Parathyroid adenoma (tissue), 2 donors: ENCODE data around the gene RBBP8NL.

Experiments used
- H2AFZ ChIP-seq: fragments of 300-600 bp; sonication (generic); one replicate; pipeline ENCODE4 v1.7.0; 2017; ENCODE audit warnings: antibody characterized with exemption, mild to moderate bottlenecking
- H3K27ac ChIP-seq: fragments of 300-600 bp; sonication (generic); one replicate; pipeline ENCODE4 v1.7.0; 2017
- H3K27me3 ChIP-seq: fragments of 300-600 bp; sonication (generic); one replicate; pipeline ENCODE4 v1.7.0; 2017; ENCODE audit warnings: low read length; ENCODE audit not compliant: control insufficient read depth, insufficient read depth
- H3K36me3 ChIP-seq: fragments of 300-600 bp; sonication (generic); one replicate; pipeline ENCODE4 v1.7.0; 2017; ENCODE audit warnings: low read length; ENCODE audit not compliant: control insufficient read depth, insufficient read depth
- H3K4me1 ChIP-seq: fragments of 300-600 bp; sonication (generic); one replicate; pipeline ENCODE4 v1.7.0; 2017; ENCODE audit warnings: control low read depth
- H3K4me2 ChIP-seq: fragments of 300-600 bp; sonication (generic); one replicate; pipeline ENCODE4 v1.7.0; 2017; ENCODE audit warnings: low read length
- H3K4me3 ChIP-seq: fragments of 300-600 bp; sonication (generic); one replicate; pipeline ENCODE4 v1.7.0; 2017; ENCODE audit warnings: low read depth, low read length
- H3K79me2 ChIP-seq: fragments of 300-600 bp; sonication (generic); one replicate; pipeline ENCODE4 v1.7.0; 2017; ENCODE audit warnings: control low read depth
- H3K9ac ChIP-seq: fragments of 300-600 bp; sonication (generic); one replicate; pipeline ENCODE4 v1.7.0; 2017; ENCODE audit warnings: mild to moderate bottlenecking
- H3K9me3 ChIP-seq: fragments of 300-600 bp; sonication (generic); one replicate; pipeline ENCODE4 v1.7.0; 2017; ENCODE audit warnings: low read length; ENCODE audit not compliant: control insufficient read depth
- TF ChIP-seq, protein P1 (sequence below): fragments of 300-600 bp; sonication (generic); IDR thresholded peaks from one replicate; pipeline ENCODE4 v1.7.0; 2017; ENCODE audit warnings: antibody characterized with exemption, mild to moderate bottlenecking
- donor health status: primary hyperparathyroidism.

The RBBP8NL gene

DNA sequence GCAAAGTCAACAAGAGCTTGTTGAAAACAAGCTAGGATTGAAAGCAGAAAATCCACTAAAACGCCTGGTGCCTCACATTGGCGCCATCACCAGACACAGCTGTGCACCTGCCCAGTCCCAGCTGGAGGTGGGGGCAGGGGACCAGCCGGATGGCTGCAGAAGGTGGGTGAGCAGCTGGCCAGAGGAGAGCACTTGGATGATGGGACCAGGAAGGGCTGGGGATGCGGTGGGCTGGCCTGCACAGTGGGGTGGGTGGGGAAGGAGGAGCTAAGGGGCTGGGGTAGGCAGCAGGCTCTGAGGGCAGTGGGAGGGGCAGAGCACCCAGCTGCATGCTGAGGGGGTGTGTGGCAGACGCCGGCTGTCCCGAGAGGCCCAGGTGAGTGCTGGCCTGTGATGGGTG, 27.3 kb downstream of the RBBP8NL start:
- Histone ChIP-seq H3K27ac (no peak overlapping the region), H3K79me2 (peaks cover 5% of the 10 kb centered on the region), H2AFZ (no peak overlapping the region), H3K9ac (no peak overlapping the region), H3K4me1 (no peaks in the 10 kb centered on the region), H3K4me2 (no peak overlapping the region), H3K4me3 (no peak overlapping the region), H3K36me3 (no peaks in the 10 kb centered on the region), H3K27me3 (no peaks in the 10 kb centered on the region), H3K9me3 (no peaks in the 10 kb centered on the region)
- TF ChIP-seq, protein P1, sequence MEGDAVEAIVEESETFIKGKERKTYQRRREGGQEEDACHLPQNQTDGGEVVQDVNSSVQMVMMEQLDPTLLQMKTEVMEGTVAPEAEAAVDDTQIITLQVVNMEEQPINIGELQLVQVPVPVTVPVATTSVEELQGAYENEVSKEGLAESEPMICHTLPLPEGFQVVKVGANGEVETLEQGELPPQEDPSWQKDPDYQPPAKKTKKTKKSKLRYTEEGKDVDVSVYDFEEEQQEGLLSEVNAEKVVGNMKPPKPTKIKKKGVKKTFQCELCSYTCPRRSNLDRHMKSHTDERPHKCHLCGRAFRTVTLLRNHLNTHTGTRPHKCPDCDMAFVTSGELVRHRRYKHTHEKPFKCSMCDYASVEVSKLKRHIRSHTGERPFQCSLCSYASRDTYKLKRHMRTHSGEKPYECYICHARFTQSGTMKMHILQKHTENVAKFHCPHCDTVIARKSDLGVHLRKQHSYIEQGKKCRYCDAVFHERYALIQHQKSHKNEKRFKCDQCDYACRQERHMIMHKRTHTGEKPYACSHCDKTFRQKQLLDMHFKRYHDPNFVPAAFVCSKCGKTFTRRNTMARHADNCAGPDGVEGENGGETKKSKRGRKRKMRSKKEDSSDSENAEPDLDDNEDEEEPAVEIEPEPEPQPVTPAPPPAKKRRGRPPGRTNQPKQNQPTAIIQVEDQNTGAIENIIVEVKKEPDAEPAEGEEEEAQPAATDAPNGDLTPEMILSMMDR, result no peak

DNA sequence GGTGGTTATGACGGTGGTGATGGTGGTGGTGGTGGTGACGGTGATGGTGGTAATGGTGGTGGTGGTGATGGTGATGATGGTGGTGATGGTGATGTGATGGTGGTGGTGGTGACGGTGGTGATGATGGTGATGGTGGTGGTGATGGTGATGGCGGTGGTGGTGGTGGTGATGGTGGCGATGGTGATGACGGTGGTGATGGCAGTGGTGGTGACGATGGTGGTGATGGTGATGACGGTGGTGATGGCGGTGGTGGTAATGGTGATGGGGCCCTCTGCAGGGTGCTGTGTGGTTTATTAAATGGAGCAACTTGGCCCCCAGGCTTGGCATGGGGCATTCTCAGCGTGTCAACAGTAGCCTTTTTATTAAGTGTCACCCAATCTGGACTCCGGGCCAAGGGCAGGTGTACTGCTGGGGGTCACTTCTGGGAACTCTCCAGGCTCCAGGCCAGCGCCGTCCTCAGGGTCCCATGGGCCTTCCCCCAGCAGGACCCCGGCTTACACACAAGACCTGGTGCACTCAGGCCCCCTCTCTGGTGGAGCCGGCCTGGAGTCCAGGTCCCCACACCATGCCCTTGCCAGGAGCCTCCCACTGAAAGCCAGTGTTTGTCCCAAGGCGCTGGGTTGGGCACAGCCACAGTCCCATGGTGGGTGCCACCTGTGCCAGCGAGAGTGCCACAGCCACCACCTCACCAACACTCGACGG, 29.1 kb downstream of the RBBP8NL start:
- Histone ChIP-seq H3K4me3 (no peak overlapping the region), H3K4me2 (no peak overlapping the region), H3K36me3 (no peaks in the 10 kb centered on the region), H3K27ac (no peak overlapping the region), H3K9me3 (no peaks in the 10 kb centered on the region), H3K27me3 (no peaks in the 10 kb centered on the region), H3K79me2 (peaks cover 5% of the 10 kb centered on the region), H2AFZ (no peak overlapping the region), H3K4me1 (no peaks in the 10 kb centered on the region), H3K9ac (no peak overlapping the region)
- TF ChIP-seq, protein P1, result no peak

DNA sequence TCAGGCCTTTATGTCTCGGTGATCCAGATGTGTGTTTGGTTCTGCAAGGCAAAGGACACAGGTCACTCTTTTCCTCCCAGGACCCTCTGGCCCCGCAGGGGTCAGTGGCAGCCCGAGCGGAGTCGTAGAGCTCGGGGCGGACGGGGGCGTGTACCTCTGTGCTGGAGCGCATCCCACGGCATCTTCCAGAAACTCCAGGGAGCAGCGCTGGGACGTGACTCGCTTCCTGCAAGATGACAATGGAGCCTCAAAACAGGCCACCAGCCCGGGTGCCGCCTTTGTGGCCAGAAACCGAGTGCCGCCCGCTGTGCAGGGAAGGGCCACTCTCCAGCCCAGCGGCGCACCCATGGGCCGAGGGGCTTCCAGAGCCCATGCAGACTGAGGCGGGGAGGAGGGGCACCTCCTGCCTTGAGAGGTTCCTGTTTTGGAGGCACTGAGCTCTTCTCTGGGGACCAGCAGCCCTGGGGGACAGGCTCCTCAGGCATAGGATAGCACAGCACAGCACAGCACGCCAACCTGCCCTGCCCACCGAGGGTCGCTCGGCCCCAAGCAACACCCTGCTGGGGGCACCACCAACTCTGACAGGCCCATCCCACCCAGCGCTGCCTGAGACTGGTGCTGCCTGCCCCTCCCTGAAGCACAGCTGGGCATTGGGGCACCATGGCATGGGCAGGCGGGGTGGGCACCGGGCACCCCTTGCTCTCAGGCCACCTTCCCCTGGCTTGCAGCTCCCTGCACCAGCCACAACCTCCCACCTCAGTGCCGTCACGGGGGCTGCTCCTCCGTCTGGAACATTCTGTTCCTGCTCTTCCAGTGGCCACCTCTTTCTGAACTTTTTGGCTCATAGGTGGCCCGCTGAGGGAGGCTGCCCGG, 30.7 kb downstream of the RBBP8NL start:
- Histone ChIP-seq H3K4me2 (no peak overlapping the region), H3K9me3 (no peaks in the 10 kb centered on the region), H2AFZ (no peak overlapping the region), H3K4me3 (no peak overlapping the region), H3K27ac (no peak overlapping the region), H3K9ac (no peak overlapping the region), H3K79me2 (peaks cover 5% of the 10 kb centered on the region), H3K4me1 (peaks cover 4% of the 10 kb centered on the region), H3K27me3 (no peaks in the 10 kb centered on the region), H3K36me3 (no peaks in the 10 kb centered on the region)
- TF ChIP-seq, protein P1, result no peak

DNA sequence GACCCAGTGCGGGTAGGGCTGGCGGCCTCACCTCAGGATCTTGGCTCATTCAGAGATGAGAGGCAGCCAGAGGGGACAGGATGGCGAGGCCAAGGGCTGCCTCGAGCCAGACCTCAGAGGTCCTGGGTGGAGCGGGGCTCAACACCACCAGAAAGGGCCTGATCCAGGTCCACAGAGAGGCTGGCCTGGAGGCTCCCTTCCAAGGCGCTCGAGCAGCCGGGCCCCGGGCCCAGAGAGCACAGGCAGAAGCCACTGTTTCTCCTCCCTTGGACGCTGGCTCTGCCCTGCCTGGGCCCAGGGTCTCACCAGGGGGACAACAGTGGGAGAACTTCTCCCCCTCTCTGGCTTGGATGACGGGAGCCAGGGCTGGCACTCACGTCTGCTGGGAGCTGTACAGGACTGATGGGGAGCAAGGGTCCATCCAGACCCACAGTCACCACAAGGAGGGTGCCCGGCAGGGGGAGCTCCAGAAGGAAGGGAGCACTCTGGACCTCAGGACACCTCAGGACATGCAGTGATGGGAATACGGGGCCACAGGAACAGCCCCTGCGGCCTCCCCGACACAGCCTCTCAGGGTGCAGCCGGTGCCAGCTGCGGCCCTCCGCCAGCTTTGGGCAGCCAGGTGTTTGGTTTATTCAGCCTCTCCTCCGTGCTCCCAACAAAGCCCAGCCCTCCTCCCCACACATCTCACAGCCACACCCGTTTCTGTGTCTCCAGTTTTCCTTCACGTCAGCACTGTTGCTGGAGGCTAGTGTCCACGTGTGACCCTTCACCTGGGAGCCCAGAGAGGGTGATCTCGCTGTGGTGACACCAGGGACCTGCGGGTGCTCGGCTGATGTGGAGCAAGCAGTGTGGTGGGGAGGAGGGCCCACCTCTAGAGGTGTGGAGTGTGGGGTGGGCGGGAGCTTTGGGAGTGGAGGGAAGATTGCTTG, 31.8 kb downstream of the RBBP8NL start:
- Histone ChIP-seq H3K4me2 (no peak overlapping the region), H2AFZ (no peak overlapping the region), H3K4me3 (no peak overlapping the region), H3K9ac (no peak overlapping the region), H3K79me2 (peaks cover 5% of the 10 kb centered on the region), H3K36me3 (no peaks in the 10 kb centered on the region), H3K27me3 (no peaks in the 10 kb centered on the region), H3K27ac (no peak overlapping the region), H3K4me1 (peaks cover 6% of the 10 kb centered on the region), H3K9me3 (no peaks in the 10 kb centered on the region)
- TF ChIP-seq, protein P1, result no peak
